HCEC 1CT (cell line): ENCODE measurements around the gene SDK2.

Source experiments
- DNase-seq: peaks from one replicate; pipeline ENCODE4 v3.0.0-alpha.2; 2017

The SDK2 gene

DNA sequence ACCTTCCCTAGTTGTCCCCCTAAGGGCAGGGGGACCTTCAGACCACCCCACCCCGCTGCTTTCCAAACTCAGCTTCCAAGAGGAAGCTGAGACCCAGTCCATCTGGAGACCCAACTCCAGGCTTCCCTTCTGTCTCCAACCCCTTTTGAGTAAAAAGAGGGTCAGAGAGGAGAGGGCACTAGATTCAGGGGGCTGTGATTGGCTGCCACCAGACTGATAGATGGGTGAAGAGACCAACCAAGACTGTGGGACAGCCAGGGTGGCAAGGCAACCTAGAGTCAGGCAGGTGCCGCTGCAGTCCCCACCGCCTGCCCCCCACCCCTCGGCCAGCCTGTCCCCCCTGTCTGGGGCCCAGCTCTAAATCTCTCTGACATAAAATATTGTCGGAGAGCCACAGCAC, 92.5 kb downstream of the SDK2 start:
- DNase-seq: no peak

DNA sequence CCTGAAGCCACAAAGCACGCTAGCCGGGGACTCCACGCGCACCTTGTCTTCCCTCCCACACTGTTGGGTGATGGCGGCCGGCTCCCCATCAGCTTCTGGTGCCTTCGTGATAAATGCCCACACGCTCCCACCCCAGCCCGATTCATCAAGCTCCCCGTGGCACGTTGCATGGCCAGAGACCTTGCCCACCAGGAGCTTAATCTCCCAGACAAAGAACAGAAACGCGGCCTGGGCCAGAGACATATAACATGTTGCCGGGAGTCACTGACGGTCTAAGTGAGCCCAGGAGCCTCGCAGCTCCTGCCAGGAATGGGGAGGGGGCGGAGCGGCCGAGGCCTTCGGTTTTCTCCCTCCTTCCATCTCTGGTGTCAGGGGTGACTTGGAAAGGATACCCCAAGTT, 93.1 kb downstream of the SDK2 start:
- DNase-seq: no peak

DNA sequence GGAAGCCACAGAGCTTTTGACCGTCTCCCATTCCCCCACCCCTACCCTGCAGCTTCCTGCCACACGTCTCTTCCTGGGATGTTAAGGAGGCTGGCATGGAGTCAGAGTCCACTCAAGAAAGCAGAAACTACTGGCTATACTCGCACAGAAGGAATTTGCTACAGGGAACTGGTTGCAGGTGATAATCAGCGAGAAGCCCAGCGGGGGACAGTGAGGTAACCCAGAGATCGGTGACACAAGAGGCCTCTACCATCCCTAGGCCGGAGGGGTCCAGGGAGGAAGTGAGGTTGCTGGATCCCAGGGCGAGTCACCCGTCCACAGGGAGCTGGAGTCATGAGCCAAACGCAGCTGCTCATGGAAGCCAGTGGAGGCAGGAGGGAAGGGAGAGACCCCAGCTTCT, 93.7 kb downstream of the SDK2 start:
- no peak for DNase-seq

DNA sequence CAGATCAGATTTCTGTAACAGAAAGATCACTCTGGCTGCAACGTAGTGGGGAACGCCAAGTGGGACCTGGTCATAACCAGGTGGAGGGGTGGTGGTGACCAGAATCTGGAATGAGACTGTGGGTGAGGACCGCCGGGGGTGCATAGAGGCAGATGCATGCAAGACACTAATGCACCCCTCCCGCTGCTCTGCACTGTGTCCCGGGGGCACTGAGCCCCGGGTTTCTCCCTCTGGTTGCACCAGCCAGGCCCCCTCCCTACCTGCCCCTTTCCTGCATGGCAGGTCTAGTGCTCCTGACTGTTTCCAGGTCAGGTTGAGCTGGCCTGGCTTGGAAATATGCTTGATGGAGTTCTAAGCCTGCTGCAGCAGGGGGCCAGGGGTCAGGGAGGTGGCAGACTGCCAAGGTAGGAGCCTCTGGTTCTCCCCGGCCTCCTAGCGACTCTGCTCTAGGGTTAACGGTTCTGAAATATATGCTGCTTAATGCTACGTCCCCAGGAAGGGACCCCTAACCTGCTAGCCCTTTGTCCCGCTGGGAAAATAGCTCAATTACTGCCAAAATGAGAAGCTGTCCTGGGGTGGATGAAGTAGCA, 94.3 kb downstream of the SDK2 start:
- DNase-seq: no peak

DNA sequence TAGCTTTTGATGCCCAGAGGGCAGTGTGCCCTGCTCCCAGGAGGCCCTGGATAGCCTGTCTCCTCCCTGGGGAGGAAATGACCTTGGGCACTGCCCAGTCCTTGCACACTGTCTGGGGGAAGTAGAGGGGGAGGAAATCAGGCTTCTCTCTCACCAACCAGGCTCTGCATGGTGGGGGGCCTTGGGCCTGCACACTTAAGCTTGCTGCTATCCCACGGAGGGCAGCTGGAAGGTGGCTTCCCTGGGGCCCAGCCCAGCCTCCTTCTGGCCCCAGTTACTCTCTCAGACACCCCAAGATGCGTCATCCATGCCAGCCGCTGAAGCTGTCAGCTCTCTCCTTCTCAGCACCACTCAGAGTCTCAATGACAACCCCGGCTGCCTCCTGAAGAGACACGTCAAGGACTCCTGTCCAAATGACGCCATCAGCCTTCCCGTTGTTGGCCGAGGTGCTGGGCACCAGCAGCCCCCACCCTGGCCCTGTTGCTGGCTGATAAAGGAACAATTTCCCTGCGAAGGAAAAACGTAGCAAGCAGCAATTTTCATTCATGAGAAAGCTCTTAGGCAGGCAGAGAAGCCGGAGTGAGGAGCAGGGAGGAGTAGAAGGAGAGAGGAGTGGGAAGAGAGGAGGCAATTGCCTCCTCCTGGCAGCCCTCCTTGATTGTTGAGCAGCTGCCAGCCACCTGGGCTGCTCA, 95.5 kb downstream of the SDK2 start:
- DNase-seq: no peak

DNA sequence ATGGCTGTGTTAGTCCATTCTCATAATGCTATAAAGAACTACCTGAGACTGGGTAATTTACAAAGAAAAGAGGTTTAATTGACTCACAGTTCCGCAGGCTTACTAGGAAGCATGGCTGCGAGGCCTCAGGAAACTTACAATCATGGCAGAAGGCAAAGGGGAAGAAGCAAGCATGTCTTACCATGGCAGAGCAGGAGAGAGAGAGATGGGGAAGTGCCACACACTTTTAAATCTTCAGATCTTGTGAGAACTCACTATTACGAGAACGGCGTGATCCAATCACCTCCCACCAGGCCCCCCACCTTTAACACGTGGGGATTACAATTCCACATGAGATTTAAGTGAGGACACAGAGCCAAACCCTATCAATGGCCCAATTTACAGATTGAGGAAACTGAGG, 96.5 kb downstream of the SDK2 start:
- DNase-seq: no peak

DNA sequence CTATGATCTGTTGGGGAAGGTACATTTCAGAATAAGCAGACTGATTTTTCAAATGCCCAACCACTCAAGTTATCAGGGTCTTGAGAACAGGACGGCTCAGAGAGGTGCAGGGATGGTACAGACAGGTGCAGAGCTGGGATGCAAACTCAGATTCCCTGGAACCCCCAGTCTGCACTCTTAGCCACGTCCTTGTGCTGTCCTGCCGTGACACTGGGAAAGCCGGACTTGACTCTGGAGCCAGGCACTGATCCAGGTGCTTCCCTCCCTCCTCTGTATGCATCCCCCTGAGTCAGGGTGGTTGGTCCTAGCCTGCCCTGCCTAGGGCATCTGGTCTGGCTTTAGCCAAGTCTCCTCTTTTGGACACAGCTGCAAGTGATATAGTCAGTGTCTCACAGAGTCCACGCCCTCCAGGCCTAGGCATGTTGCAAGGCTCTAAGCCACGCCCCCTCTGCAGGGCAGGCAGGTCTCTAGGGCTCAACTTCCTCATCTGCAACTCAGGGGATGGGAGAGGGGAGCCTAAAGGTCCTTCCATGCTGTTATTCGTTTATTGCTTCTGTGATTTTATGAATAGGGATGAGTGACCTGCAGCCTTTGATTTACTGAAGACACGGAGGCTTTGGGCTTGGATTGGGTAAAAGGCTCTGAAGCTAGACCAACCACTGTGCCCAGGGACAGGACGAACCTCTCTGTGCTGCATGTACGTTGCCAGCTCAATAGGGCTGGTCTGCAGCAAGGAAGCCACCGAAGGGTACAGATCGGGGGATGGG, 97.3 kb downstream of the SDK2 start:
- DNase-seq: no peak

DNA sequence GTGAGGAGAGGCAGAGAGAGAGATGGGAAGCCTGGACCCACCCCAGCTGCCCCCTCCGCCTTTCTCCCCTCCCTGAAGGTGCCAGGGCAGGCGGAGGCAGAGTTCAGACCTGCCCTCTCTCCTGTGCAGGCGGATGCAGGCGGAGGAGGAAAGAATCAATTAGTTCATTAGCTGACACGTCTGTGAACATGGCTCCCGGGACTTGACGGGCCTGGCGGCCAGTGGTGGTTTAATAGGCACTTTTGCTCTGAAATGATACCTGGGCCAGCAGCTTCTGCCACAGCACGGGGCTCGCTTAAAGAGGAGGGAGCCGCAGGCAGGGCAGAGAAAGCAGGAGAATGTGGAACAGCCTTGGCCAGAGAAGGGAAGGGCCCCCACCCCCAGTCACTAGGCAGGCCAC, 98.1 kb downstream of the SDK2 start:
- no peak for DNase-seq

DNA sequence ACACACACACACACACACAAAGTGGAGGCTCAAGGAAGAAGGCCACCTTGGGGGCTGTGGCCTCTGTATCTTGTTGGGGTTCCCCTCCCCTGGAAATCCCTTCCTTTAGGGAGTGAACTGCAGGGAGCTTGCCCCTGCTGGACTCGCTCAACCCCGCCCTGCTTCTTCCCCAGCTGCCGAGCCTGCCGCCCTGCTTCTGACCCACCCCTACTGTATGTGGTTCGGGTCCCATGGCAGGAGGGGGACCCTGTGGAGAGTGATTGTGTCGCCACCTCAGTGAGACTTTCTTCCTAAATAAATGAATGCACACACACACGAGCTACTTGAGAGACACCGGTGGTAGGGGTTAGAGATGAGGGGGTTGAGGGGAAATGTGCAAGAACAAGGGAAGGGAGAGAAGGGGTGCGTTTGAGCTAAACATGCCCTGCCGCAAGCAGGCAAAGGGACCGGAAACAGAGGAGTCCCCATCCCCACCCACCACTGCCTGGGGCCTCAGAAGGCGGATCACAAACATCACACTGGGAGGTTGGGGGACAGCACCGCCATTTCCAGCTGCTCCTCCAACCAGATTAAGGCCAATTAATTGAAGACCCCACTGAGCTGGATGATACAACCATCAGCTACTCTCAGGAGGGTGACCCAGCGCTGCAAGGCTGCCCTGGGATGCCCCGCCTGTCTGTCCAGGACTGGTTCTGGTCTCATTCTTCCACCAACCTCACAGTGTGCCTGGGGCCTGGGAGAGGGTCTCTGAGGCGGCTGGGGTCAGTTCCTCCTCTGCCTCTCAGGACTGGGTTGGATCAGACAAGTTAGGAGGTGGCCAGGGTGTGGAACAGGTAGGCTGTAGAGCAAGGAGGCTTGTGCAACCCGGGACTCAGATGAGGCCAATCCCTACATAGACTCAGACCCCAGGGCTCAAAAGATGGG, 98.9 kb downstream of the SDK2 start:
- no peak for DNase-seq

DNA sequence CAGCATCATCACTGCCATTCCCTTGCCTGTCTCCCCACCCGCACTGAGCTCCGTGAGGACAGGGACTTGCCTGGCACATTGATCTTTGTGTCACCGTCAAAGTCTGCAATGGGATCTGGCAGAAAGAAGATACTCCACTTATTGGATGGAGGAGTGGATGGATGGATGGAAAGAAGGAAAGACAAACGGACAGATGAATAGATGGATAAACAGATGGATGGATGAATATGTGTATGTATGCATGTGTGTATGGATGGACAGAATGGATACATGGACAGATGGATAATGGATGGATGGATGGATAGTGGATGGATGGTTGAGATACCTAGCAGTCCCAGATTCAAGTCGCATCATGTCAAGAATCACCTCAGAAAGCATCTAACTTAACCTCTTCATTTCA, 99.9 kb downstream of the SDK2 start:
- no peak for DNase-seq

DNA sequence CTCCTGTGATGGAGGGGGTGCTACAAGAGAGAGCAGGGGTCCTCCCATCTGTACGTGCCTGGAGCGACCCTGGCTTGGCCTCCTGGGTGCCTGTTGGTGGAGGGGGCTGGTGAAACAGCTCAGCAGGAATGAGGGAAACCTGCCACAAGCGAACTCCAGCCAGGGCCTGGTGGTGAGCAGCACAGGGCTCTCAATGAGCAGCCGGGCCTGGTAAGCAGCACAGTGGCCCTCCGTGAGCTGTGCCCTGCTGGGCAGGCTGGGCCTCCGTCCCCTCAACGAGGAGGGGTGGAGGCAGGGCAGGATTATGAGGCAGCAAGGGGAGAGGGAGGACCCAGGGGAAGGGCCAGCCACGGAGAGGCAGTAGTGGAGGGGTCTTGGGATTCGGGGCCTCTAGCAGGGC, 101.9 kb downstream of the SDK2 start:
- DNase-seq: no peak

DNA sequence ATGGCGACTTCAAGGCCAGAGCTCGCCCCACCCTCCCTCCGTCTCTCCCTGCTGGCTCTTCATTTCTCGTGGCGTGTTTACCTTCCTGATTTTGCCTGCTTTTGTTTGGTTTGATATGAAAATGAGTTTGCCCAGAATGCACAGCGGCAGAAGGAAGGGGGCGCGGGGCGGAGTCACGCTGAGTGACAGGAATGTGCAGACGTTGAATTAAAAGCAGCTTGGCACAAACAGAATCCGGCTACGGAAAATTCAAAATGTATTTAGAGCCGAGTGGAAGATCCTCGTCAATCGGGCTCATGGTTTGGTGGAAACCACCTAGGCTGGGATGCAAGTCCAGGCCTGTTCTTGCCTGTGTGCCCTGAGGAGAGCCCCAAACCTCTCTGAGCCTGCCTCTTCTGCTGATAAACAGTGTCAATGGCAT, 102.7 kb downstream of the SDK2 start:
- no peak for DNase-seq

DNA sequence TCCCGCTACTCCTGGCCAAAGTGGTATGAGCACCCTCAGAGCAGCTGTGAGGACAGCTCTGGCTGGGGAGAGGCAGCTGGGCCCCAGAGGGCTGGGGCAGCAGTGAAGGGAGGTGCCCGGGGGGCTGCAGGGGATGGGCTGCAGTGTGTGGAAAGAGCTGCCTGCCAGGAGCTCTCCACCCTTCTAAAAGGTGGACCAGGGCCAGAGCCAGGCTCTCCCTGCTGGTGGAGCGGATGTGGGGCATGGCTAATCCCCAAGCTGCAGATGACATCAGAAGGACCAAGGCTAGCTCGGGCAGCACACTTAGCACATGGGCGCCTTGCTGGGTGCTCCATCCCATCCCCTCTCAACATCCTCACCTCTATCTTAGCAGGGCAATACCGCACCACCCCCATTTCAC, 103.1 kb downstream of the SDK2 start:
- no peak for DNase-seq

DNA sequence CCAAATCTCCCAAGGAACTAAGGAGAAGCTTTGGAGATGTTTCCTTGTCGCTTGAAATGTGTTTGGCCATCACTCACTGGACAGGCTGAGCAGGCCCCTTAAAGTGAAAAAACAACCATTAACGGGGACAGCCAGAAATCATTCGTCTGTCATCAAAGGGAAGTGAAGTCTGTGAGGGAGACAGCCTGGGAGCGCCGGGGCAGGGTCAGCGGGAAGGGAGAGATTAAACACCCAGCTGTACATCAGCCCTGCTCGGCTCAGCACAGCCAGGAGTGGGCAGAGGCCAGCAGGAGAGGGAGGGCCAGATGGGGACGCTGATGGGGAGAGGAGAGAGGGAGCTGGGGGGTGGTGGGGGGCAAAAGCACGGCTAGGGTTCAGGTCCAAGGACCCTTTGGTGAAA, 105.1 kb downstream of the SDK2 start:
- DNase-seq: no peak

DNA sequence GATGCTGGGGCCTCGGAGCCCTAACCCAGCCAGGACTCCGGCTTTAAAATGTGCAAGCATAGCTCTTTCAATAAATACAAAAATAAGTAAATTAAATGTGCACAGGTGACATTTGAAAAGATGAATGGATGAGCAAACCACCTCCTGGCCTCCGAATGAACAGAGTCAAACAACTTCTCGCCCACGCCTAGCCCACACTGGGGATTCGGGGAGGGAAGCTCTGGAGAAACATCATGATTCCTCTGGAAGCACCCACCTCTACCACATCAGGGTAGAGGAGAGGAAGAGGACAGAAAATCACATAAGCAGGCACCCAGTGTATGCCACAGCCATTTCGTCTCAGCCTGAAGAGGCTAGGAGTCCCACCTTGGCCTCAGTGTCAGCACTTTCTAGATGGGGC, 105.8 kb downstream of the SDK2 start:
- DNase-seq: no peak

DNA sequence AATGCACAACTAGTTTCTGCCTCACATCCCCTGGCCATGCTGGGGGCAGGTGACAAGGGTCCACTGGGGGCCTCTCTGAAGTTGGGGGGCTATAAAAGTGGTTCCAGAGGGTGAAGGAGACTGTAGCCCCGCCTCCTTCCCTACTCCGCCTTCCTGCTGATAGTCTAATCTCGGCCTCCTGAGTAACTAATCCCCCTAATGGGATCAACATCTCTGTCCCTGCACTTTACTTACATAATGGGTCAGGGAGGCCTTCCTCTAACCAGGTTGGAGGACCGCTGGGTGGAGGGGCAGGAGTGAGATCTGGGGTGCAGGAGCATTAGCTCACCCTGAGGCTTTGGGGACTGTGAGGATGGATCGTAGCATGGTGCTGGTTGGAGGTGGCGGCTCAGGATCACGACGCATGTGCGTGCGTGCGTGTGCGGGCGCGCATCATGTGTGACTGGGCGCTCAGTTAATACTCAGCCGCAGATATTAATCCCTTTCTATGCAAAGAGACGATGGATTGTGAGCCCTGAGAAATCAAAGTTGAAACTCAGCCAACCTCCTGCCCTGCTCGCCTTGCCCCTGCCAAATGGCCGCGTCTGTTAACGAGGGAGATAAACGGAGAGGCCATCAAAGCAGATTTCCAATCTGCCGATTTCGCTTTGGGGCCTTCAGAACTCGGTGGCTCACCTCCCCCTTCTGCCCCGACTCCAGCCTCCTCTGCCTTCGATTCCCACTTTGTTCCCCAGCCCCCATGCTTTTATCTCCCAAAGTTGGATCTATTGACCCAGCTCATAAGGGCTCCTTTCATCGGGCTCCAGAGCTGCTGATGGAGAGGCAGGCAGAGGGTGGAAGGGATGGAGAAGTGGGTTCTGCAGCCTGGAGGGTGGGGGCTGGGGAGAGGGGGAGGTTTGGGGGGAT, 107.3 kb downstream of the SDK2 start:
- DNase-seq: no peak

DNA sequence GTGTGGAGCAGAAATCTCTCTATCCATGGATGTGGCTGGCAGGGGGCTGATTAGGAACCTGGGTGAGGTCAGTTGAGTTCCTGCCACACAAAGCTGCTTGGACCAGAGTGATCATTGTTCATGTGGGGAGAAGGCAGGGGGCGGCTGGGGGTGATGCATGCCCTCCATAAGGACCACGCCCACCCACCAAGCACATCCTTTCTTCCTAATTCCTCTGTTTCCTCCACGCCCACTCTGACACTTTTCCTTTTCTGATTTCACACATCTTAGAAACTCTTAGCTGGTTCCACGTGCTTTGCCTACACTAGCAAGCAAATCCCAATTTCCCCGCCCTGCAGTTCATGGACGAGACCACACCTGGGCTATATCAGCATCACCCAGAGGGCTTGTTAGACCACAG, 108.5 kb downstream of the SDK2 start:
- no peak for DNase-seq

DNA sequence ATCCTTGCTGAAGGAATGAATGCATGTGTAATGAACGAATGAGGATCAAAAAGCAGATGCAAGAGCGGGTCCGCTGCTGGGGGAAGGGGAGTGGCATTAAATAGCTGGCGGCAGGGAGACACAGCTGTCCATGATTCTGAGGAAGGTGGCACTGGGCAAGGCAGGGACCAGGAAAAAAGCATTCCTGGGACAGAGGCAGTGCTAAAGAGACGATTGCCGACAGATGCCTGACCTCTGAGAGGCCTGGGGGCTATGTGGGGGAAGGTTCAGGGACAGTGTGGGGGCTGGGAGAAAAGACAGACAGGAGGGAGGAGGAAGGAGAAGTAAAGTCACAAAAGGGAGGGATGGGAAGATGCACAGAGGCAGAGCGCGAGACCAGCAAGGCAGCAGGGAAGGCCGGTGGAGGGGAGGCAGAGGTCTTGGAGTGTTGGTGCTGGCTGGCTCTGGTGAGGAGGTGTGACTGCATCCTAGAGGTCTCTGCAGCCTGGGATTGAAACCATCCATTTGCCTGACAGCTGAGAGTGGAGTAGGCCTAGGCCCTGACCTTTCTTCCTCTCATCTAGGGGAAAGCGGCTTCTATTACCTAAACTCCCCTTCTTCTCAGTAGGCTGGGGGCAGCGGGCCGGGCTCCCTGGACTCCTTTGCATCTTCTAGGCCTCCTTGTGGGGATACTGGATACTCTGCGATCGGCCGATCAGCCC, 109.9 kb downstream of the SDK2 start:
- no peak for DNase-seq

DNA sequence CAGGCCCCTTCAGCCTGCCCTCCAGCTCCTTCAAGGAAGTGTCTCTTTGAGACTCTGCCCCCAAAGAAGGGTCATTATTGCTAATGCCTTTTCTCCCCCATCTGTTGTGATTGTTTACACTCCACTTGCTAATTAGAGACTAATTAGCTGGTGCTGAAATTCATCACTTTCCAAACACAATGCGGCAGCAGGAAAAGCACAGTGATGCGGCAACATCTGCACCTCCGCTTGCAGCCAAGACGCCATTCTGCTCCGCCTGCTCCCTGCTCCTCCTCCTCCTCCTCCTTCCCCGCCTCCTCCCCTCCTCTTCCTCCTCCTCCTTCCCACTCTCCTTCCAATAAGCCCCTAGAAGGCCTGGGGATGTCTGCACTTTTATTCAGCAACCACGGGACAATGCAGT, 110.5 kb downstream of the SDK2 start:
- no peak for DNase-seq

DNA sequence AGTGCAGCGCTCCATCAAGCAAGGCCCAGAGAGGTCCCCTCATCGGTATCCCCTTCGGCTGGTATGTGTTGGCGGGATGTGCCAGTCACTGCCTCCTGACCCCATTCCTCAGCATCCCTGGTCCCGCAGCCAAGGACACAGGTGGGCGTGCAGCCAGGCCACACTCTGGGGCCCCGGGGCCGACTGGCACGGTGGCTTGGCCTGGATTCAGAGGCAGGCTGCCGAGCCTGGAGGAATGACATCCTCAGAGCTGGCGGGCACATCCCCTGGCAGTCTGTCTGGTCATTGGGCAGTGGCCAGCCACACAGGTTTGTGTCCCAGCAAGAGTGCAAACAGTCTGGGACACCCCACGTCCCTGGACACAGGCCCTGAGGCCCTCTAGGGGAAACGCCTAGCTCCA, 111.1 kb downstream of the SDK2 start:
- no peak for DNase-seq

DNA sequence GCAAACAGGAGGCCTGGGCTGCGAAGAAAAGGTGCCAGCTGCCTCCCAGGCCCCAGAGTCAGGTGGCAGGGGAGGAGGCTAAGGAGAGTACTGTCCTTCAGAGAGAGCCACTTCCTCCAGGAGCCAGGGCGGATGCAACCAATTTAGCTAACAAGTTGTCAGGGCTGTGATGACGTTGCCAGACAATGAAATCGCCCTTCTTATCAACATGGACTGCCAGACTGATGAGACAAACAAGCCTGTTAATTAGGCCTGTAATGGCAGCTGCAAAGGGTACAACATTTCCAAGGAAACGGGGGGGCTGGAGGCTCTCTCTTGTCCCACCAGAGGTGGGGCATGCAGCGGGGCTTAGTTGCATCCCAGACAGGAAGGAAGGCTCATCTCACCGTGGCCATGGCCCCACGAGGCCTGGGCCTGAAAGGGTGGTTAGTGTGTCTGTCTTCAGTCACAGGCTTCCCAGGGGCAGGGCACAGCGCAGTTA, 111.8 kb downstream of the SDK2 start:
- no peak for DNase-seq
